ENCODE measurements around the gene RGS21.

GRCh38 chr1:192378878-192379277 lies 62.1 kb downstream of the RGS21 start:
- TF ChIP-seq, protein P1, sequence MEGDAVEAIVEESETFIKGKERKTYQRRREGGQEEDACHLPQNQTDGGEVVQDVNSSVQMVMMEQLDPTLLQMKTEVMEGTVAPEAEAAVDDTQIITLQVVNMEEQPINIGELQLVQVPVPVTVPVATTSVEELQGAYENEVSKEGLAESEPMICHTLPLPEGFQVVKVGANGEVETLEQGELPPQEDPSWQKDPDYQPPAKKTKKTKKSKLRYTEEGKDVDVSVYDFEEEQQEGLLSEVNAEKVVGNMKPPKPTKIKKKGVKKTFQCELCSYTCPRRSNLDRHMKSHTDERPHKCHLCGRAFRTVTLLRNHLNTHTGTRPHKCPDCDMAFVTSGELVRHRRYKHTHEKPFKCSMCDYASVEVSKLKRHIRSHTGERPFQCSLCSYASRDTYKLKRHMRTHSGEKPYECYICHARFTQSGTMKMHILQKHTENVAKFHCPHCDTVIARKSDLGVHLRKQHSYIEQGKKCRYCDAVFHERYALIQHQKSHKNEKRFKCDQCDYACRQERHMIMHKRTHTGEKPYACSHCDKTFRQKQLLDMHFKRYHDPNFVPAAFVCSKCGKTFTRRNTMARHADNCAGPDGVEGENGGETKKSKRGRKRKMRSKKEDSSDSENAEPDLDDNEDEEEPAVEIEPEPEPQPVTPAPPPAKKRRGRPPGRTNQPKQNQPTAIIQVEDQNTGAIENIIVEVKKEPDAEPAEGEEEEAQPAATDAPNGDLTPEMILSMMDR (IDR thresholded peaks at IDR 0.05; ENCODE audit: poor library complexity), result no peak
- no peak for TF ChIP-seq EZH2 (IDR thresholded peaks at IDR 0.05; ENCODE audit: borderline replicate concordance)
- TF ChIP-seq EZH2phosphoT487 (IDR thresholded peaks at IDR 0.05; ENCODE audit: low read depth, severe bottlenecking, unreplicated experiment), result no peak

All from hepatocyte (in vitro differentiated cells).